Neural cell (in vitro differentiated cells): ENCODE measurements around the gene CCDC81. TPM values are rescaled to one million over a fixed set of nuclear protein-coding genes. Genes with fewer than 3 reads are reported as not detected.

Experiments used
- H2AFZ ChIP-seq: fragments of 200-600, 300-800 bp; sonication (generic), shearing (Covaris generic); 2 replicates; pipeline ENCODE4 v1.6.0; 2014; ENCODE audit warnings: low read depth, mild to moderate bottlenecking, antibody characterized with exemption, low read length, moderate library complexity
- H3F3A ChIP-seq: fragments of 200-600 bp; shearing (Covaris generic); 2 replicates; pipeline ENCODE4 v1.6.1; 2016; ENCODE audit warnings: mild to moderate bottlenecking, moderate library complexity, mixed read lengths, antibody characterized with exemption, low read length; ENCODE audit not compliant: insufficient read depth, poor library complexity, severe bottlenecking
- H3K27ac ChIP-seq: fragments of 200-600, 300-800 bp; sonication (generic), shearing (Covaris generic); 2 replicates; pipeline ENCODE4 v1.5.1; 2014; ENCODE audit warnings: mild to moderate bottlenecking, low read length, moderate library complexity
- H3K27me3 ChIP-seq: fragments of 300-800, 200-600 bp; sonication (generic), shearing (Covaris generic); 2 replicates; pipeline ENCODE4 v1.6.0; 2014; ENCODE audit warnings: mild to moderate bottlenecking, low read depth, low read length, moderate library complexity; ENCODE audit not compliant: insufficient read depth
- H3K36me3 ChIP-seq: fragments of 300-800, 200-600 bp; sonication (generic), shearing (Covaris generic); 2 replicates; pipeline ENCODE4 v1.5.1; 2014; ENCODE audit warnings: mild to moderate bottlenecking, antibody characterized with exemption, low read length, moderate library complexity; ENCODE audit not compliant: insufficient read depth
- H3K4me2 ChIP-seq: fragments of 300-800, 200-600 bp; sonication (generic), shearing (Covaris generic); 2 replicates; pipeline ENCODE4 v1.6.0; 2014; ENCODE audit warnings: mild to moderate bottlenecking, low read length
- H3K4me3 ChIP-seq: fragments of 300-800, 200-600 bp; sonication (generic), shearing (Covaris generic); 2 replicates; pipeline ENCODE4 v1.5.1; 2014; ENCODE audit warnings: mild to moderate bottlenecking, low read length, moderate library complexity
- H3K79me2 ChIP-seq: fragments of 200-600 bp; shearing (Covaris generic); replicated peaks from 2 replicates; pipeline ENCODE4 v1.6.0; 2014; ENCODE audit warnings: mild to moderate bottlenecking, low read length, moderate library complexity; ENCODE audit not compliant: insufficient read depth
- H3K9ac ChIP-seq: fragments of 300-800, 200-600 bp; sonication (generic), shearing (Covaris generic); 2 replicates; pipeline ENCODE4 v1.6.1; 2016; ENCODE audit warnings: mild to moderate bottlenecking, low read length, mixed read lengths
- H3K9me2 ChIP-seq: fragments of 200-600 bp; shearing (Covaris generic); 2 replicates; pipeline ENCODE4 v1.6.1; 2016; ENCODE audit warnings: mild to moderate bottlenecking, low read length, mixed read lengths; ENCODE audit not compliant: insufficient read depth
- H3K9me3 ChIP-seq: fragments of 200-600, 300-800 bp; sonication (generic), shearing (Covaris generic); 2 replicates; pipeline ENCODE4 v1.6.1; 2016; ENCODE audit warnings: mild to moderate bottlenecking, mixed run types, low read length, moderate library complexity, mixed read lengths
- H4K20me1 ChIP-seq: fragments of 200-600 bp; shearing (Covaris generic); 2 replicates; pipeline ENCODE4 v1.6.1; 2016; ENCODE audit warnings: mild to moderate bottlenecking, mixed run types; ENCODE audit not compliant: insufficient read depth
- CTCF ChIP-seq: fragments of 450-650 bp; IDR thresholded peaks from 2 replicates; pipeline ENCODE4 v1.5.1; 2014; ENCODE audit warnings: antibody characterized with exemption, mild to moderate bottlenecking, moderate library complexity; ENCODE audit not compliant: poor library complexity, severe bottlenecking
- EP300 ChIP-seq: fragments of 450-650 bp; conservative IDR thresholded peaks from 2 replicates; pipeline ENCODE4 v1.6.1; 2014; ENCODE audit warnings: antibody characterized with exemption, mild to moderate bottlenecking, moderate library complexity; ENCODE audit not compliant: poor library complexity, severe bottlenecking
- EZH2 ChIP-seq: fragments of 200-600, 300-800 bp; shearing (Covaris generic), sonication (generic); IDR thresholded peaks from 2 replicates; pipeline ENCODE4 v1.6.1; 2014; ENCODE audit warnings: antibody characterized with exemption, low read length, borderline replicate concordance, mild to moderate bottlenecking; ENCODE audit not compliant: insufficient read depth, poor library complexity, severe bottlenecking
- MXI1 ChIP-seq: fragments of 450-650 bp; conservative IDR thresholded peaks from 2 replicates; pipeline ENCODE4 v1.6.1; 2014; ENCODE audit warnings: antibody characterized with exemption, mild to moderate bottlenecking; ENCODE audit not compliant: poor library complexity, severe bottlenecking
- POLR2AphosphoS5 ChIP-seq: IDR thresholded peaks from 2 replicates; pipeline ENCODE4 v1.6.1; 2012
- RAD21 ChIP-seq: fragments of 450-650 bp; conservative IDR thresholded peaks from 2 replicates; pipeline ENCODE4 v1.6.1; 2014; ENCODE audit warnings: antibody characterized with exemption, mild to moderate bottlenecking, moderate library complexity
- REST ChIP-seq: IDR thresholded peaks from 2 replicates; pipeline ENCODE4 v1.6.1; 2012; ENCODE audit warnings: borderline replicate concordance
- SMC3 ChIP-seq: fragments of 450-650 bp; conservative IDR thresholded peaks from 2 replicates; pipeline ENCODE4 v1.6.1; 2014; ENCODE audit warnings: antibody characterized with exemption, mild to moderate bottlenecking, moderate library complexity; ENCODE audit not compliant: poor library complexity
- TAF1 ChIP-seq: IDR thresholded peaks from 2 replicates; pipeline ENCODE4 v1.6.1; 2012; ENCODE audit warnings: low read depth
- polyA plus RNA-seq: library from polyadenylated mRNA; depleted of rRNA; stranded (reverse); fragments of >200 nt; gene quantifications from 2 replicates; pipeline ENCODE4 v1.2.3, GENCODE V29; 2014

CCDC81 gene
- polyA plus RNA-seq, 1 donor from 2014 or later, result 2.5 TPM

- Histone ChIP-seq H3K4me3 (no peak overlapping the region), H4K20me1 (no peaks in the 10 kb centered on the region), H3K27me3 (no peaks in the 10 kb centered on the region), H3K79me2 (no peaks in the 10 kb centered on the region), H3K27ac (no peak overlapping the region), H3K36me3 (no peaks in the 10 kb centered on the region), H3K9me2 (no peaks in the 10 kb centered on the region), H3K4me2 (no peak overlapping the region), H3K9me3 (no peaks in the 10 kb centered on the region), H3F3A (no peaks in the 10 kb centered on the region), H2AFZ (no peak overlapping the region), H3K9ac (no peak overlapping the region)
- no peak for TF ChIP-seq REST
- TF ChIP-seq SMC3, result no peak
- TF ChIP-seq CTCF, result no peak
- TF ChIP-seq RAD21, result no peak
- TF ChIP-seq EZH2, result no peak
- TF ChIP-seq EP300, result no peak
- TF ChIP-seq MXI1, result no peak
- TF ChIP-seq POLR2AphosphoS5, result no peak
- TF ChIP-seq TAF1, result no peak
These were observed 43.4 kb downstream of the CCDC81 start for GRCh38 chr11:86418106-86418505.

- no peaks in the 10 kb centered on the region for H3F3A ChIP-seq
- H4K20me1 ChIP-seq, result no peaks in the 10 kb centered on the region
- no peaks in the 10 kb centered on the region for H3K9me2 ChIP-seq
- TF ChIP-seq POLR2AphosphoS5, result no peak
- H3K27ac ChIP-seq, result no peak overlapping the region
- no peak overlapping the region for H2AFZ ChIP-seq
- H3K36me3 ChIP-seq, result no peaks in the 10 kb centered on the region
- H3K4me2 ChIP-seq, result no peak overlapping the region
- H3K79me2 ChIP-seq, result no peaks in the 10 kb centered on the region
- no peaks in the 10 kb centered on the region for H3K27me3 ChIP-seq
- H3K9me3 ChIP-seq, result no peaks in the 10 kb centered on the region
- no peak overlapping the region for H3K4me3 ChIP-seq
- H3K9ac ChIP-seq, result no peak overlapping the region
These were observed 43.8 kb downstream of the CCDC81 start for GRCh38 chr11:86418513-86418912.

GRCh38 chr11:86418917-86419316, 44.2 kb downstream of the CCDC81 start:
- Histone ChIP-seq H3K4me2 (no peak overlapping the region), H3K36me3 (no peaks in the 10 kb centered on the region), H3K4me3 (no peak overlapping the region), H3F3A (no peaks in the 10 kb centered on the region), H2AFZ (no peak overlapping the region), H3K9ac (no peak overlapping the region), H3K9me3 (no peaks in the 10 kb centered on the region), H3K9me2 (no peaks in the 10 kb centered on the region), H3K79me2 (no peaks in the 10 kb centered on the region), H3K27me3 (no peaks in the 10 kb centered on the region), H3K27ac (no peak overlapping the region), H4K20me1 (no peaks in the 10 kb centered on the region)
- TF ChIP-seq EP300 (no peak), CTCF (peak; percentile 64), SMC3 (peak; percentile 71), RAD21 (peak; percentile 67), TAF1 (no peak)
